DOHH2 (cell line): Measurements from ENCODE around the gene PECR.

Experiments used
- CTCF ChIP-seq: fragments of 200-600 bp; sonication (generic); IDR thresholded peaks from one replicate; pipeline ENCODE4 v1.5.1; 2014; ENCODE audit warnings: antibody characterized with exemption, mild to moderate bottlenecking, low read depth, low read length; ENCODE audit not compliant: poor library complexity, severe bottlenecking
- EZH2phosphoT487 ChIP-seq: fragments of 200-600 bp; sonication (generic); IDR thresholded peaks from 2 replicates; pipeline ENCODE4 v1.6.1; 2017; ENCODE audit warnings: borderline replicate concordance, mild to moderate bottlenecking, antibody characterized with exemption, low read length, moderate library complexity, mixed read lengths

DNA sequence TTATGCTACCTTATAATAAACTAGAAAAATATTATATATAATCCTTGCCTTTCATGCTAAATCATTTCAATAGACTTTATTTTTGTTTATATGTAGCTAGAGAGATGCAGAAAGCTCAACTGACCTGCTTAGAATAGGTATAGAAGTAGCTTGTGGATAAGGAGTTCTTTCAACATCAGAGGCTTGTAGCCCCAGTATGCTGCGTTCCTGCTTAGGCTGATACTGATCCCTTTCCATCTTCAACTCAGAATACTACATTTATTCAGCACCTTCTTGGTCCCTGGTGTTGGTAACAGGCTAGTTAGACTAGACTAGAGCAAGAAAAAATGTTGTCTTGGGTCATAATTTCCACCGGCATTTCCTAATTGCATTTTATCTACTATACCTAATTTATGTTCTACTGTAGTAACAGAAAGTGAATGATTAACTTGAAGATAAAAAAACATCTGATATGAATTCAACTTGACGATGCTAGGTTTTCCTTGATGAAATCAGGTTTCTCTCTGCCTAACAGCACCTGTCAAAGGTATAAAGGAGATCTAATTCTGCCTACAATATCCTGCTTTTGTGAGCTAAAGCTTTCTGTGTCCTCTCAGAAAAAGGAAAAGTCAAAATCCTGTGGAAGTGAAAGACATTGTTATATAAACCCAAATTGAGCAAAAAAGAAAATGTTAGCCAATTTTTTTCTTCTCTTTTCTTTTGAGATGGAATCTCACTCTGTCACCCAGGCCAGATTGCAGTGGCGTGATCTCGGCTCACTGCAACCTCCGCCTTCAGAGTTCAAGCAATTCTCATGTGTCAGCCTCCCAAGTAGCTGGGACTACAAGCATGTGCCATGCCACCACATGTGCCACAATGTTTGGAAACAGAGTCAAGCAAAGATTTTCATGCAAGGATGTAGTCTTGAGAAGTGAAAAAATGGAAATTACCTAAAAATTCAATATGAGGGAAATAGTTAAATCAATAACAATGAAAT, 5.8 kb downstream of the PECR start:
- TF ChIP-seq EZH2phosphoT487 (no peak), CTCF (no peak)
